Peyer's patch (tissue), 4 donors: ENCODE measurements around the gene KRTAP24-1. TPM values are rescaled to one million over a fixed set of nuclear protein-coding genes. Genes with fewer than 3 reads are reported as not detected.
A peak's percentile ranks its signal among the peaks of the same experiment; 100 is the strongest.

ENCODE experiments used
- DNase-seq, 3 donors: peaks; one replicate each; pipeline ENCODE4 v3.0.0-alpha.2; 2017 to 2019
- H3K27ac ChIP-seq, 4 donors: fragments of 200-600 bp; sonication (generic); one replicate each; pipeline ENCODE4 v1.5.1; 2016 to 2019
- H3K27me3 ChIP-seq, 2 donors: fragments of 200-600 bp; sonication (generic); one replicate each; pipeline ENCODE4 v1.5.1; 2019
- H3K36me3 ChIP-seq, 3 donors: fragments of 200-600 bp; sonication (generic); one replicate each; pipeline ENCODE4 v1.5.1; 2016 to 2019
- H3K4me1 ChIP-seq, 4 donors: fragments of 200-600 bp; sonication (generic); one replicate each; pipeline ENCODE4 v1.5.1; 2016 to 2019
- H3K4me3 ChIP-seq, 4 donors: fragments of 200-600 bp; sonication (generic); 1 replicate in 3 of 4; 2 replicates in 1 of 4; pipeline ENCODE4 v1.5.1; 2016 to 2019; ENCODE audit warnings: mild to moderate bottlenecking in 1 of 4
- H3K9me3 ChIP-seq, 4 donors: fragments of 200-600 bp; sonication (generic); one replicate each; pipeline ENCODE4 v1.5.1; 2016 to 2019; ENCODE audit warnings: mild to moderate bottlenecking in 1 of 4
- POLR2A ChIP-seq, 2 donors: fragments of 450-650 bp; IDR thresholded peaks; one replicate each; pipeline ENCODE4 v1.5.1; 2017; ENCODE audit warnings: antibody characterized with exemption in 2 of 2, mild to moderate bottlenecking in 2 of 2, moderate library complexity in 2 of 2
- total RNA-seq, 4 donors: library from RNA; depleted of rRNA; stranded (reverse); fragments of >200 nt; gene quantifications; one replicate each; pipeline ENCODE4 v1.1.0, GENCODE V29; 2016
- TF ChIP-seq, protein P1 (sequence below), 6 experiments: fragments of 450-650 bp in 4 of 6; fragments of 200-600 bp in 2 of 6; sonication (generic) in 1 of 6; IDR thresholded peaks; one replicate each; pipeline ENCODE4 v1.5.1; 2017 to 2019; ENCODE audit warnings: antibody characterized with exemption in 6 of 6, mild to moderate bottlenecking in 3 of 6, moderate library complexity in 1 of 6

Gene KRTAP24-1
- total RNA-seq, 4 donors from 2014 or later: not detected

DNA sequence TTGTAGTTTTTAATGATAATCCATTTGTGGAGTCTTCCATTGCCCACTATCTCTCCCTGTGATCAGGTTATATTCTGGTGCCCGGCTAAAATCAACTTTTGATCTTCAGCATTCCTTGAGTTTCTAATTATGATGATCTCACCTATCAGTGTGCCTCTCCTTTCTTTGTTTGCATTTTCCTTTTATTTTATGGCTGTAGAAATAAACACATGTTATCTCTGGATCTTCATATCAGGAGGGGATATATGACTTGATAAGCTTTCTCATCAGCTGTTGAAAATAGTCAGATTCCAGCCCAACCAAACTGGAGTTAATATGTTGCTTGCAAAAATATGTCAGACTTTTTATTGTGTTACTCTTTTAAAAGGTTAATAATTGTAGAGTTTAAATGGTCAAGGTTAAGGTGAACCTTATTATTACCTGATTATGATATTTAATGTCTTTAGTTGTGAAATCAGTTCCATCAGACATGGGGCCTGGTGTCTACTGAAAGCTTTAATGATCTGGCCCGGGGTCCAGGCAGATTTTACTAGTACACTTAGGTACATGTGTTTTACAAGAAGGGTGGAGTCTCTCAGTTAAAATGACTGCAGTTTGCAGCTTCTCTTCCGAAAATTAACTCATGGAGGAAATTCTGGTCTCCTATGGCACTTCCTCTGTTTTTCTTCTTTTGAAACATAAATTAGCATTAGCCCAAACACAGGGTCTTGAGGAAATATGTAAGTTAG is 12.8 kb downstream of the KRTAP24-1 start:
- Histone ChIP-seq H3K27me3 (no peaks in the 10 kb centered on the region), H3K36me3 (no peaks in the 10 kb centered on the region), H3K9me3 (no peaks in the 10 kb centered on the region), H3K4me3 (no peak overlapping the region), H3K27ac (no peak overlapping the region), H3K4me1 (no peaks in the 10 kb centered on the region)
- TF ChIP-seq, protein P1, sequence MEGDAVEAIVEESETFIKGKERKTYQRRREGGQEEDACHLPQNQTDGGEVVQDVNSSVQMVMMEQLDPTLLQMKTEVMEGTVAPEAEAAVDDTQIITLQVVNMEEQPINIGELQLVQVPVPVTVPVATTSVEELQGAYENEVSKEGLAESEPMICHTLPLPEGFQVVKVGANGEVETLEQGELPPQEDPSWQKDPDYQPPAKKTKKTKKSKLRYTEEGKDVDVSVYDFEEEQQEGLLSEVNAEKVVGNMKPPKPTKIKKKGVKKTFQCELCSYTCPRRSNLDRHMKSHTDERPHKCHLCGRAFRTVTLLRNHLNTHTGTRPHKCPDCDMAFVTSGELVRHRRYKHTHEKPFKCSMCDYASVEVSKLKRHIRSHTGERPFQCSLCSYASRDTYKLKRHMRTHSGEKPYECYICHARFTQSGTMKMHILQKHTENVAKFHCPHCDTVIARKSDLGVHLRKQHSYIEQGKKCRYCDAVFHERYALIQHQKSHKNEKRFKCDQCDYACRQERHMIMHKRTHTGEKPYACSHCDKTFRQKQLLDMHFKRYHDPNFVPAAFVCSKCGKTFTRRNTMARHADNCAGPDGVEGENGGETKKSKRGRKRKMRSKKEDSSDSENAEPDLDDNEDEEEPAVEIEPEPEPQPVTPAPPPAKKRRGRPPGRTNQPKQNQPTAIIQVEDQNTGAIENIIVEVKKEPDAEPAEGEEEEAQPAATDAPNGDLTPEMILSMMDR (IDR thresholded peaks at IDR 0.05): no peak
- no peak for TF ChIP-seq POLR2A (IDR thresholded peaks at IDR 0.05)
- DNase-seq: no peak

DNA sequence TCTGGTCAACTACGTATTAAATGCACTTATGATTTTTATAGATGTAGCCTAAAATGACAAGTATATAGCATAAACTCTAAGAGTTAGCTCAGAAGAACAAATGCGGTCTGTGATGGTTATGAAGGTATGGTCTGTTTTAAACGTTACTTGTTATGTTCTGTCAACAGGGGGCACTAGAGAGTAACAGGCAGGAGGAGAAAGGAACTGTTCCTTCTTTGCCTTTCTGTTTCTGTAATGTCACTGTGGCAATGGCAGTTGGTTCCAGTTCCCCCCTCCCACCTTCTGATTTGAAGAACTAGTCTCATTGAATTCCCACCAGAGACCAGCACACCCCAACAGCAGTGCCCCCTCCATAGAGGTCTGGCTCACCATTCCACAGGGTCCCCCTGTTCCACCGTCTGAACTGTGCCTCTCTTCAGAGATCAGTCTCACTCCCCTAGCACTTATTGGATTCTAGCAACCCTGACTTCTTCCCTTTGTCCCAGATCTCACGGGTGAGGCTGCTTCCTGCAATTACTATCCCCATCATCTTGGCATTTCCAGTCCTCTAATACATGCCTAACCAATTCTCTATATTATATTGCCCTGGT is 14.0 kb downstream of the KRTAP24-1 start:
- H3K4me3 ChIP-seq: no peak overlapping the region
- TF ChIP-seq, protein P1 (IDR thresholded peaks at IDR 0.05): peak in 3 of 6 experiments; percentile 11 to 29 (median 27)
- no peak for TF ChIP-seq POLR2A (IDR thresholded peaks at IDR 0.05)
- no peak overlapping the region for H3K27ac ChIP-seq
- no peaks in the 10 kb centered on the region for H3K36me3 ChIP-seq
- H3K27me3 ChIP-seq: no peaks in the 10 kb centered on the region
- H3K9me3 ChIP-seq: no peaks in the 10 kb centered on the region
- no peak for DNase-seq
- H3K4me1 ChIP-seq: no peaks in the 10 kb centered on the region

DNA sequence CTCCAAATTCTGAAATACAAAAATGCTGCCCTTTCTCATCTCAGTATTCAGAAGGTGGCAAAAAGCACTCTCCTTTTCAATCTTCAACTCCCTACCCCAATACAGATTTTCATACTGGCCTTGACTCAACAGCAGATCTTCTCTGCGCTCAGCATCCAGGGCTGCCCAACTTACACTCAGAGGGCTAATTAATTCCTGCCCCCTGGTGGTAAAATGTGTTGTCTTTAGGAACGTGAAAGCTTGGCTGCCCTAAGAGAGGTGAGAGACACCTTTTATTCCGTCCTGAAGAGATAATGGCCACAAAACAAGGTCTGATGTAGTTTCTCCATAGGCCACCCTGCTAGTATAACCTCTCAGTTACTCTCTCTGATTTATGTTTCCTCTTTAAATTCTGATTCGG is 25.0 kb downstream of the KRTAP24-1 start:
- no peaks in the 10 kb centered on the region for H3K4me1 ChIP-seq
- no peaks in the 10 kb centered on the region for H3K36me3 ChIP-seq
- DNase-seq: peak in 1 of 3 donors; percentile 49
- H3K9me3 ChIP-seq: no peaks in the 10 kb centered on the region
- H3K27ac ChIP-seq: no peak overlapping the region
- TF ChIP-seq, protein P1 (IDR thresholded peaks at IDR 0.05): peak in 3 of 6 experiments; percentile 51 to 54 (median 54)
- TF ChIP-seq POLR2A (IDR thresholded peaks at IDR 0.05): no peak
- H3K4me3 ChIP-seq: no peak overlapping the region
- H3K27me3 ChIP-seq: no peaks in the 10 kb centered on the region

DNA sequence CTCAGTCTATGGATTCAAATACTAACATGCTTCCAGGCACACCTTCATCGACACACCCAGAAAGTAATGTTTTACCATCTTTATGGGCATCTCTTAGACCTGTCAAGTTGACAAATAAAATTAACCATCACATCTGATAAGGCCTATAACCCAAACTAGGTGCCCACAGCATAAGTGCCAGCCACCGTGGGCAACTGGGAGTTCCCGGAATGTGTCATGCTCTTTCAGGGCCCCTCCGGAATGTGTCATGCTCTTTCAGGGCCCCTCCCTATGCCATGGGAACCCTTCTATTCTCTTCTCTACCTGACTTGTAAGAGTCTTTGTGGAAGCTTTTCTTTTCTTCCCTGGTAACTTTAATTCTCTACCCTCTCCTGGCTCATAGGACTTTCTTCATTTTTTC is 26.6 kb downstream of the KRTAP24-1 start:
- TF ChIP-seq POLR2A (IDR thresholded peaks at IDR 0.05): no peak
- TF ChIP-seq, protein P1 (IDR thresholded peaks at IDR 0.05): no peak
- H3K4me1 ChIP-seq: no peaks in the 10 kb centered on the region
- no peak for DNase-seq
- no peak overlapping the region for H3K4me3 ChIP-seq
- H3K36me3 ChIP-seq: no peaks in the 10 kb centered on the region
- H3K27ac ChIP-seq: no peak overlapping the region
- no peaks in the 10 kb centered on the region for H3K27me3 ChIP-seq
- no peaks in the 10 kb centered on the region for H3K9me3 ChIP-seq

DNA sequence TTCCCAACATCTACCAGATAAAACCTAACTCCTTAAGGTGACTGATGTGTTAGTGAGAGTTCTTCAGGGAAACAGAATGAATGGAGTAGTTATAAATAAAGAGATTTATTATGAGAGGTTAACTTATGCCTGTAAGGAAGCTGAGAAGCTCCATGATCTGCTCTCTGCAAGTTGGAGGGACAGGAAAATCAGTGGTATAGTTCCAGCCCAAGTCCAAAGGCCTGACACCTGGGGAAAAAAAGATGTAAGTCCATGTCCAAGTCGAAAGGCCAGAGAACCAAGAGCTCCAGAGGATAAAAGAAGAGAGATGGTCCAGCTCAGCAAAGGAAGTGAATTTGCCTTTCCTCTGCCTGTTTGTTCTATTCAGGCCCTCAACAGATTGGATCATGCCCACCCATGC is 27.1 kb downstream of the KRTAP24-1 start:
- H3K4me1 ChIP-seq: no peaks in the 10 kb centered on the region
- H3K27ac ChIP-seq: no peak overlapping the region
- no peaks in the 10 kb centered on the region for H3K36me3 ChIP-seq
- no peaks in the 10 kb centered on the region for H3K9me3 ChIP-seq
- TF ChIP-seq POLR2A (IDR thresholded peaks at IDR 0.05): no peak
- TF ChIP-seq, protein P1 (IDR thresholded peaks at IDR 0.05): no peak
- DNase-seq: no peak
- no peaks in the 10 kb centered on the region for H3K27me3 ChIP-seq
- H3K4me3 ChIP-seq: no peak overlapping the region
